ENCODE measurements around the gene SULT1E1.

GRCh38 chr4:69831270-69831627 is 28.7 kb downstream of the SULT1E1 start:
- no peak for TF ChIP-seq FOSL1 (IDR thresholded peaks at IDR 0.05; ENCODE audit: insufficient read depth, low read depth, low read length)
- TF ChIP-seq EP300 (IDR thresholded peaks at IDR 0.05; ENCODE audit: borderline replicate concordance in 1 of 2, low read depth in 2 of 2, low read length in 2 of 2): no peak
- TF ChIP-seq MAX (IDR thresholded peaks at IDR 0.05): no peak
- no peak for TF ChIP-seq ATF3 (IDR thresholded peaks at IDR 0.05; ENCODE audit: insufficient read depth, low read depth, low read length)
- TF ChIP-seq TAF7 (optimal IDR thresholded peaks at IDR 0.05; ENCODE audit: borderline replicate concordance, low read depth, low read length): no peak
